Measurements from ENCODE around the gene TBC1D22A. TPM values are rescaled to one million over a fixed set of nuclear protein-coding genes. Genes with fewer than 3 reads are reported as not detected.

Gene TBC1D22A
- total and polyA plus RNA-seq, 10 of the 15 experiments (the other 5 are each of a cell fraction or from before 2014, with no cell fraction given) = 0.63 to 44.7 (median 27.4) TPM

DNA sequence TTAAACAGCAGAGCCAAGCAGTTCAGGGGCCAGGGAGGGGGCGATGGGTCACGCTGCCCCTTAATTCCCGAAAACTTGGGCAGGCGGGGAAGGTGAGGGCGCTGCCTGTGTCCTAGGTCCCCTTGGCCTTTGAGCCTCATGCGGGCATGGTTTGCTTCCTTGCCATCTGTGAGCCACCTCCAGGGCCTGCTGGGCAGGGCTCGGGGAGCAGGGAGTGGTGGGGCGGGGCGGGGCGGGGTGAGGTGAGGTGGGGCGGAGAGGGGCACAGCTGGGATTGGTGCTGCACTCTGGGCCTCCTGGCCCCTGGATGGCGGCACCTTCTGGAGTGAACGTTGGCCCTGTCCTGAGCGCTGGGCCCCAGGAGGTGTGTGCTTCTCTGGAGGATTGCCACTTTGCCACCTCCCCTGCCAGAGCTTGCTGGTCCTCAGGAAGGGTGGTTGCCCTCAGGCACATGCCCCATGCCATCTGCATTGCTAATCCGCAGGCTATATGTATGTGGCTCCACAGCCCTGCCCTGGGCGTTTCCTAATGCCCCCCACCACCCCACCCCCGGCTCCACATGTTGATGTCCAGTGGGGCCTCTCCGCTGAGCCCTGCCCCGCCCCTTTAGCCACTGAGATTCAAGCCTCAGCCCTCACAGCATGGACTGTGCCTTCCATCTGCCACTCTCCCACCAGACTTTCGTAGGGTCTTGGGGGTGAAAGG is 352.5 kb downstream of the TBC1D22A start:
- 89% methylated on average over 15 of the region's 20 CpGs for WGBS (ENCODE audit: insufficient coverage, insufficient replicate concordance, low lambda C conversion rate, missing lambda C conversion rate)
- Histone ChIP-seq H4K20me1 (ENCODE audit: control insufficient read depth, insufficient read depth) (no peaks in the 10 kb centered on the region), H3K9me3 (replicated peaks; ENCODE audit: control insufficient read depth, insufficient read depth, low read length) (no peaks in the 10 kb centered on the region), H2AFZ (ENCODE audit: control insufficient read depth, low read depth, low read length) (no peak overlapping the region), H3K27ac (ENCODE audit: control insufficient read depth, insufficient read depth) (no peak overlapping the region), H3K79me2 (ENCODE audit: control insufficient read depth, insufficient read depth, low read length) (no peaks in the 10 kb centered on the region), H3K9ac (ENCODE audit: control insufficient read depth, insufficient read depth, low read length) (no peak overlapping the region), H3K27me3 (replicated peaks in 1 of 2; ENCODE audit: control insufficient read depth in 2 of 2, insufficient read depth in 2 of 2, low read length in 1 of 2) (no peaks in the 10 kb centered on the region), H3K4me2 (ENCODE audit: control insufficient read depth, insufficient read depth) (no peak overlapping the region), H3K4me1 (ENCODE audit: control insufficient read depth, insufficient read depth, low read length) (no peaks in the 10 kb centered on the region), H3K4me3 (no peak overlapping the region), H3K36me3 (ENCODE audit: control insufficient read depth in 2 of 2, insufficient read depth in 2 of 2, low read length in 1 of 2) (peaks cover 0 to 4% of the 10 kb centered on the region in 2 experiments; a peak in 2 of 4 replicates)
- TF ChIP-seq, protein P1, sequence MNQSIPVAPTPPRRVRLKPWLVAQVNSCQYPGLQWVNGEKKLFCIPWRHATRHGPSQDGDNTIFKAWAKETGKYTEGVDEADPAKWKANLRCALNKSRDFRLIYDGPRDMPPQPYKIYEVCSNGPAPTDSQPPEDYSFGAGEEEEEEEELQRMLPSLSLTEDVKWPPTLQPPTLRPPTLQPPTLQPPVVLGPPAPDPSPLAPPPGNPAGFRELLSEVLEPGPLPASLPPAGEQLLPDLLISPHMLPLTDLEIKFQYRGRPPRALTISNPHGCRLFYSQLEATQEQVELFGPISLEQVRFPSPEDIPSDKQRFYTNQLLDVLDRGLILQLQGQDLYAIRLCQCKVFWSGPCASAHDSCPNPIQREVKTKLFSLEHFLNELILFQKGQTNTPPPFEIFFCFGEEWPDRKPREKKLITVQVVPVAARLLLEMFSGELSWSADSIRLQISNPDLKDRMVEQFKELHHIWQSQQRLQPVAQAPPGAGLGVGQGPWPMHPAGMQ (IDR thresholded peaks at IDR 0.05; ENCODE audit: borderline replicate concordance) = no peak
- TF ChIP-seq KDM1A (IDR thresholded peaks at IDR 0.05; ENCODE audit: borderline replicate concordance) (no peak), SUPT20H (IDR thresholded peaks at IDR 0.05; ENCODE audit: borderline replicate concordance, control insufficient read depth, low read depth, low read length) (no peak)
- POLR2A ChIA-PET = no interaction called here
- no peak for ATAC-seq
- FAIRE-seq = no peak
- in situ Hi-C loops (cut with MboI) = no loop called here
- no TSS peak for BruUV-seq (replicated peaks)
- RAD21 ChIA-PET (ENCODE audit: unreplicated experiment) = no interaction called here
- intact Hi-C loops (cut with micrococcal nuclease; ENCODE audit: unreplicated experiment) = no loop called here
- no peak for DNase-seq (ENCODE audit: low read depth, low spot score)
- CTCF ChIA-PET = no interaction called here
- SMC1A ChIA-PET (ENCODE audit: uncharacterized antibody, unreplicated experiment) = no interaction called here

DNA sequence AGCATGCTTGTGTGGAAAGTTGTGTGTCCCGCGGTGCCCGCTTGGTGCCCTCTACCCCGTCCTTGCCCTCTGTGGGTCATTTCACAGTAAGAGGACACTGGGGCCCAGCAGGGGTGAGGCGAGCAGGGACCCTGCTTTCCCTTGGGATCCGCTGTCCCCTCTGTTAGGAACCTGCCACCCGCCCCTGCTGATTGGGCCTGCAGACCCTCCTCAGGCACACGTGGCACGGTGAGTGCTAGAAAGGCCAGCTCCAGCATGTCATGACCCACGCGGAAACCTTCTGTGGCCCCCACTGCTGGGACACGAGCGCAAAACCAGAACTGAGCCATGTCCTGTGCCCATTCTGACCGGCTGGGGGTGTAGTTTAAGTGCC is 353.1 kb downstream of the TBC1D22A start:
- ATAC-seq (no peak), FAIRE-seq (no peak), DNase-seq (ENCODE audit: low read depth, low spot score) (no peak)
- no TSS peak for BruUV-seq (replicated peaks)
- H3K36me3 ChIP-seq (ENCODE audit: control insufficient read depth in 2 of 2, insufficient read depth in 2 of 2, low read length in 1 of 2) = peaks cover 0 to 4% of the 10 kb centered on the region in 2 experiments; a peak in 2 of 4 replicates
- H3K4me1 ChIP-seq (ENCODE audit: control insufficient read depth, insufficient read depth, low read length) = no peaks in the 10 kb centered on the region
- no peak overlapping the region for H3K9ac ChIP-seq (ENCODE audit: control insufficient read depth, insufficient read depth, low read length)
- 88% methylated on average over 14 of the region's 14 CpGs for WGBS (ENCODE audit: insufficient coverage, insufficient replicate concordance, low lambda C conversion rate, missing lambda C conversion rate)
- RAD21 ChIA-PET (ENCODE audit: unreplicated experiment) = no interaction called here
- no peaks in the 10 kb centered on the region for H3K9me3 ChIP-seq (replicated peaks; ENCODE audit: control insufficient read depth, insufficient read depth, low read length)
- POLR2A ChIA-PET = no interaction called here
- no peaks in the 10 kb centered on the region for H4K20me1 ChIP-seq (ENCODE audit: control insufficient read depth, insufficient read depth)
- CTCF ChIA-PET = no interaction called here
- H2AFZ ChIP-seq (ENCODE audit: control insufficient read depth, low read depth, low read length) = no peak overlapping the region
- no peak overlapping the region for H3K27ac ChIP-seq (ENCODE audit: control insufficient read depth, insufficient read depth)
- intact Hi-C loops (cut with micrococcal nuclease; ENCODE audit: unreplicated experiment) = no loop called here
- H3K4me3 ChIP-seq = no peak overlapping the region
- no peaks in the 10 kb centered on the region for H3K79me2 ChIP-seq (ENCODE audit: control insufficient read depth, insufficient read depth, low read length)
- in situ Hi-C loops (cut with MboI) = no loop called here
- SMC1A ChIA-PET (ENCODE audit: uncharacterized antibody, unreplicated experiment) = no interaction called here
- no peaks in the 10 kb centered on the region for H3K27me3 ChIP-seq (replicated peaks in 1 of 2; ENCODE audit: control insufficient read depth in 2 of 2, insufficient read depth in 2 of 2, low read length in 1 of 2)
- no peak overlapping the region for H3K4me2 ChIP-seq (ENCODE audit: control insufficient read depth, insufficient read depth)
- TF ChIP-seq, protein P2, sequence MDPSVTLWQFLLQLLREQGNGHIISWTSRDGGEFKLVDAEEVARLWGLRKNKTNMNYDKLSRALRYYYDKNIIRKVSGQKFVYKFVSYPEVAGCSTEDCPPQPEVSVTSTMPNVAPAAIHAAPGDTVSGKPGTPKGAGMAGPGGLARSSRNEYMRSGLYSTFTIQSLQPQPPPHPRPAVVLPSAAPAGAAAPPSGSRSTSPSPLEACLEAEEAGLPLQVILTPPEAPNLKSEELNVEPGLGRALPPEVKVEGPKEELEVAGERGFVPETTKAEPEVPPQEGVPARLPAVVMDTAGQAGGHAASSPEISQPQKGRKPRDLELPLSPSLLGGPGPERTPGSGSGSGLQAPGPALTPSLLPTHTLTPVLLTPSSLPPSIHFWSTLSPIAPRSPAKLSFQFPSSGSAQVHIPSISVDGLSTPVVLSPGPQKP (IDR thresholded peaks at IDR 0.05; ENCODE audit: low read depth, low read length) = no peak
- TF ChIP-seq, protein P3, sequence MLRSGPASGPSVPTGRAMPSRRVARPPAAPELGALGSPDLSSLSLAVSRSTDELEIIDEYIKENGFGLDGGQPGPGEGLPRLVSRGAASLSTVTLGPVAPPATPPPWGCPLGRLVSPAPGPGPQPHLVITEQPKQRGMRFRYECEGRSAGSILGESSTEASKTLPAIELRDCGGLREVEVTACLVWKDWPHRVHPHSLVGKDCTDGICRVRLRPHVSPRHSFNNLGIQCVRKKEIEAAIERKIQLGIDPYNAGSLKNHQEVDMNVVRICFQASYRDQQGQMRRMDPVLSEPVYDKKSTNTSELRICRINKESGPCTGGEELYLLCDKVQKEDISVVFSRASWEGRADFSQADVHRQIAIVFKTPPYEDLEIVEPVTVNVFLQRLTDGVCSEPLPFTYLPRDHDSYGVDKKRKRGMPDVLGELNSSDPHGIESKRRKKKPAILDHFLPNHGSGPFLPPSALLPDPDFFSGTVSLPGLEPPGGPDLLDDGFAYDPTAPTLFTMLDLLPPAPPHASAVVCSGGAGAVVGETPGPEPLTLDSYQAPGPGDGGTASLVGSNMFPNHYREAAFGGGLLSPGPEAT (IDR thresholded peaks at IDR 0.05; ENCODE audit: low read depth) = no peak
- TF ChIP-seq HDGF (IDR thresholded peaks at IDR 0.05) (no peak), EZH2 (IDR thresholded peaks at IDR 0.05; ENCODE audit: borderline replicate concordance, control insufficient read depth, low read depth, low read length) (no peak), JUND (IDR thresholded peaks at IDR 0.05; ENCODE audit: low read depth, low read length) (no peak), KAT2A (conservative IDR thresholded peaks at IDR 0.05; ENCODE audit: control insufficient read depth, low read depth, low read length) (no peak)
- TF ChIP-seq, protein P4, sequence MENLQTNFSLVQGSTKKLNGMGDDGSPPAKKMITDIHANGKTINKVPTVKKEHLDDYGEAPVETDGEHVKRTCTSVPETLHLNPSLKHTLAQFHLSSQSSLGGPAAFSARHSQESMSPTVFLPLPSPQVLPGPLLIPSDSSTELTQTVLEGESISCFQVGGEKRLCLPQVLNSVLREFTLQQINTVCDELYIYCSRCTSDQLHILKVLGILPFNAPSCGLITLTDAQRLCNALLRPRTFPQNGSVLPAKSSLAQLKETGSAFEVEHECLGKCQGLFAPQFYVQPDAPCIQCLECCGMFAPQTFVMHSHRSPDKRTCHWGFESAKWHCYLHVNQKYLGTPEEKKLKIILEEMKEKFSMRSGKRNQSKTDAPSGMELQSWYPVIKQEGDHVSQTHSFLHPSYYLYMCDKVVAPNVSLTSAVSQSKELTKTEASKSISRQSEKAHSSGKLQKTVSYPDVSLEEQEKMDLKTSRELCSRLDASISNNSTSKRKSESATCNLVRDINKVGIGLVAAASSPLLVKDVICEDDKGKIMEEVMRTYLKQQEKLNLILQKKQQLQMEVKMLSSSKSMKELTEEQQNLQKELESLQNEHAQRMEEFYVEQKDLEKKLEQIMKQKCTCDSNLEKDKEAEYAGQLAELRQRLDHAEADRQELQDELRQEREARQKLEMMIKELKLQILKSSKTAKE (IDR thresholded peaks at IDR 0.05; ENCODE audit: low read depth, poor library complexity, severe bottlenecking) = no peak

Data from GM12878 (cell line).